CD14-positive monocyte (primary cell): ENCODE data around the gene HCRTR1. TPM values are rescaled to one million over a fixed set of nuclear protein-coding genes. Genes with fewer than 3 reads are reported as not detected.

ENCODE experiments used
- DNase-seq, 3 donors: peaks; one replicate each; pipeline ENCODE4 v3.0.0-alpha.2; 2011 to 2022
- H2AFZ ChIP-seq: 2 replicates; pipeline ENCODE4 v1.6.0; 2012; ENCODE audit warnings: mild to moderate bottlenecking, low read depth, low read length, inconsistent platforms; ENCODE audit not compliant: insufficient read depth, poor library complexity, severe bottlenecking
- H3K27ac ChIP-seq, 2 donors: 1 replicate in 1 of 2; 2 replicates in 1 of 2; pipeline ENCODE4 v1.5.1; 2012 to 2013; ENCODE audit warnings: low read length in 2 of 2, control low read depth in 1 of 2, inconsistent platforms in 1 of 2, low read depth in 1 of 2, mild to moderate bottlenecking in 1 of 2
- H3K27me3 ChIP-seq, 2 donors: one replicate each; pipeline versions ENCODE4 v1.6.0 to v1.6.1; 2011 to 2013; ENCODE audit warnings: low read length in 2 of 2; ENCODE audit not compliant: control insufficient read depth in 2 of 2, insufficient read depth in 2 of 2
- H3K36me3 ChIP-seq, 2 donors: replicated peaks in 1 of 2; 1 replicate in 1 of 2; 2 replicates in 1 of 2; pipeline versions ENCODE4 v1.5.1 to v1.6.1; 2012 to 2013; ENCODE audit warnings: low read length in 2 of 2, control low read depth in 1 of 2, inconsistent platforms in 1 of 2, mild to moderate bottlenecking in 1 of 2; ENCODE audit not compliant: insufficient read depth in 2 of 2, control insufficient read depth in 1 of 2
- H3K4me1 ChIP-seq, 2 donors: 1 replicate in 1 of 2; 2 replicates in 1 of 2; pipeline versions ENCODE4 v1.5.1 to v1.6.1; 2012 to 2013; ENCODE audit warnings: low read length in 2 of 2, control low read depth in 1 of 2, inconsistent platforms in 1 of 2, mild to moderate bottlenecking in 1 of 2, moderate library complexity in 1 of 2; ENCODE audit not compliant: insufficient read depth in 2 of 2, control insufficient read depth in 1 of 2
- H3K4me2 ChIP-seq: replicated peaks from 2 replicates; pipeline ENCODE3; 2012; ENCODE audit warnings: low read length, moderate library complexity, mild to moderate bottlenecking; ENCODE audit not compliant: poor library complexity, severe bottlenecking; ENCODE audit errors: extremely low read depth
- H3K4me3 ChIP-seq, 3 experiments: fragments of 200-600 bp in 1 of 3; sonication (generic) in 1 of 3; replicated peaks in 1 of 3; 1 replicate in 2 of 3; 2 replicates in 1 of 3; pipeline ENCODE4 v1.5.1; 2011 to 2013; ENCODE audit warnings: low read length in 3 of 3, mild to moderate bottlenecking in 3 of 3, control low read depth in 2 of 3, low read depth in 2 of 3, inconsistent platforms in 1 of 3, moderate library complexity in 1 of 3
- H3K79me2 ChIP-seq: 2 replicates; pipeline ENCODE4 v1.6.0; 2012; ENCODE audit warnings: mild to moderate bottlenecking, control low read depth, inconsistent platforms, low read length, moderate library complexity; ENCODE audit not compliant: insufficient read depth
- H3K9ac ChIP-seq: 2 replicates; pipeline ENCODE4 v1.6.0; 2017; ENCODE audit warnings: low read length, mild to moderate bottlenecking; ENCODE audit not compliant: insufficient read depth, poor library complexity, severe bottlenecking
- H3K9me3 ChIP-seq, 2 donors: replicated peaks in 1 of 2; 1 replicate in 1 of 2; 2 replicates in 1 of 2; pipeline versions ENCODE4 v1.5.1 to v1.6.1; 2012 to 2013; ENCODE audit warnings: low read length in 2 of 2, control low read depth in 1 of 2; ENCODE audit not compliant: control insufficient read depth in 1 of 2, insufficient read depth in 1 of 2
- H4K20me1 ChIP-seq: 2 replicates; pipeline ENCODE4 v1.6.0; 2012; ENCODE audit warnings: mild to moderate bottlenecking, low read length, control low read depth, moderate library complexity; ENCODE audit not compliant: insufficient read depth
- H3K27ac Mint-ChIP-seq, 7 donors: one replicate each; pipeline ENCODE4 v1.8.0; 2020; ENCODE audit warnings: mild to moderate bottlenecking in 7 of 7, mixed read lengths in 7 of 7, moderate library complexity in 6 of 7, inconsistent platforms in 2 of 7
- H3K27me3 Mint-ChIP-seq, 3 donors: one replicate each; pipeline ENCODE4 v1.8.0; 2021 to 2022; ENCODE audit warnings: low read depth in 3 of 3, mild to moderate bottlenecking in 3 of 3, mixed read lengths in 3 of 3, moderate library complexity in 3 of 3, inconsistent platforms in 1 of 3
- H3K36me3 Mint-ChIP-seq, 2 donors: one replicate each; pipeline ENCODE4 v1.8.0; 2020; ENCODE audit warnings: mixed read lengths in 2 of 2, inconsistent platforms in 1 of 2, mild to moderate bottlenecking in 1 of 2
- H3K4me1 Mint-ChIP-seq: one replicate; pipeline ENCODE4 v1.8.0; 2020; ENCODE audit warnings: mild to moderate bottlenecking, mixed read lengths
- H3K4me3 Mint-ChIP-seq, 2 donors: one replicate each; pipeline ENCODE4 v1.8.0; 2020; ENCODE audit warnings: mild to moderate bottlenecking in 2 of 2, mixed read lengths in 2 of 2, moderate library complexity in 1 of 2
- H3K9me3 Mint-ChIP-seq, 7 donors: one replicate each; pipeline ENCODE4 v1.8.0; 2020 to 2022; ENCODE audit warnings: mixed read lengths in 7 of 7, mild to moderate bottlenecking in 6 of 7, moderate library complexity in 6 of 7, inconsistent platforms in 2 of 7
- WGBS: methylation state at CpG from one replicate; pipeline ENCODE4 v1.1.5; 2013; ENCODE audit warnings: missing lambda C conversion rate; ENCODE audit not compliant: insufficient coverage; 5-methylcytosine and 5-hydroxymethylcytosine counted together
- intact Hi-C, 2 donors: fragments of 100-400 bp; cut with micrococcal nuclease; formaldehyde crosslinking; loops; one replicate each; pipeline versions ENCODE4 v1.15.0 to v1.15.1; 2023
- polyA plus RNA-seq, 3 donors: library from polyadenylated mRNA; depleted of rRNA in 1 of 3; unstranded in 2 of 3; stranded (reverse) in 1 of 3; fragments of 300-500 nt in 2 of 3; fragments of >200 nt in 1 of 3; fragmentation: Illumina TruSeq in 2 of 3; gene quantifications; 1 replicate in 2 of 3; 2 replicates in 1 of 3; pipeline ENCODE4 v1.2.3, GENCODE V29; 2012 to 2021
- TF ChIP-seq, protein P1 (sequence below): fragments of 200-600 bp; IDR thresholded peaks from one replicate; pipeline ENCODE4 v1.8.0; 2022; ENCODE audit warnings: antibody characterized with exemption, mild to moderate bottlenecking

The HCRTR1 gene
- polyA plus RNA-seq, 3 donors, result not detected

- peaks cover 11% of the 10 kb centered on the region for H3K4me1 Mint-ChIP-seq
- H3K27me3 ChIP-seq, result peaks cover 0 to 14% of the 10 kb centered on the region in 2 donors
- H3K4me3 ChIP-seq, result no peak overlapping the region
- H3K4me2 ChIP-seq, result no peak overlapping the region
- no peak overlapping the region for H3K9ac ChIP-seq
- peaks cover 13 to 22% (median 18%) of the 10 kb centered on the region in 3 donors for H3K27me3 Mint-ChIP-seq
- no peaks in the 10 kb centered on the region for H3K9me3 ChIP-seq
- intact Hi-C loops, result loop anchor here in 1 of 2 donors (10.0 kb wide), 1 partner anchor 399 kb away; no protein-coding TSS in a partner anchor
- no peaks in the 10 kb centered on the region for H4K20me1 ChIP-seq
- TF ChIP-seq, protein P1, sequence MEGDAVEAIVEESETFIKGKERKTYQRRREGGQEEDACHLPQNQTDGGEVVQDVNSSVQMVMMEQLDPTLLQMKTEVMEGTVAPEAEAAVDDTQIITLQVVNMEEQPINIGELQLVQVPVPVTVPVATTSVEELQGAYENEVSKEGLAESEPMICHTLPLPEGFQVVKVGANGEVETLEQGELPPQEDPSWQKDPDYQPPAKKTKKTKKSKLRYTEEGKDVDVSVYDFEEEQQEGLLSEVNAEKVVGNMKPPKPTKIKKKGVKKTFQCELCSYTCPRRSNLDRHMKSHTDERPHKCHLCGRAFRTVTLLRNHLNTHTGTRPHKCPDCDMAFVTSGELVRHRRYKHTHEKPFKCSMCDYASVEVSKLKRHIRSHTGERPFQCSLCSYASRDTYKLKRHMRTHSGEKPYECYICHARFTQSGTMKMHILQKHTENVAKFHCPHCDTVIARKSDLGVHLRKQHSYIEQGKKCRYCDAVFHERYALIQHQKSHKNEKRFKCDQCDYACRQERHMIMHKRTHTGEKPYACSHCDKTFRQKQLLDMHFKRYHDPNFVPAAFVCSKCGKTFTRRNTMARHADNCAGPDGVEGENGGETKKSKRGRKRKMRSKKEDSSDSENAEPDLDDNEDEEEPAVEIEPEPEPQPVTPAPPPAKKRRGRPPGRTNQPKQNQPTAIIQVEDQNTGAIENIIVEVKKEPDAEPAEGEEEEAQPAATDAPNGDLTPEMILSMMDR, result no peak
- peak overlapping the region in 1 of 2 donors; percentile 31 for H3K4me3 Mint-ChIP-seq
- peaks cover 0 to 3% (median 0%) of the 10 kb centered on the region in 7 donors for H3K9me3 Mint-ChIP-seq
- H3K27ac Mint-ChIP-seq, result peak overlapping the region in 1 of 7 donors; percentile 68
- no peak for DNase-seq
- H3K27ac ChIP-seq, result no peak overlapping the region
- H3K4me1 ChIP-seq, result peaks cover 8% of the 10 kb centered on the region in 2 donors
- no peaks in the 10 kb centered on the region for H3K36me3 ChIP-seq
- no peak overlapping the region for H2AFZ ChIP-seq
- WGBS, result 88% methylated on average over 5 of the region's 7 CpGs
- H3K79me2 ChIP-seq, result no peaks in the 10 kb centered on the region
- H3K36me3 Mint-ChIP-seq, result no peaks in the 10 kb centered on the region
Observed at GRCh38 chr1:31665234-31665878, 47.9 kb downstream of the HCRTR1 start.

- H3K27ac Mint-ChIP-seq, result peak overlapping the region in 1 of 7 donors; percentile 34
Observed at GRCh38 chr1:31666263-31666963, 48.9 kb downstream of the HCRTR1 start.

More at GRCh38 chr1:31666263-31666963, 48.9 kb downstream of the HCRTR1 start:
- intact Hi-C loops, result loop anchor here in 1 of 2 donors (10.0 kb wide), 1 partner anchor 398 kb away; no protein-coding TSS in a partner anchor
- 87% methylated on average over 9 of the region's 10 CpGs for WGBS
- Histone ChIP-seq H2AFZ (no peak overlapping the region), H3K9me3 (no peaks in the 10 kb centered on the region), H3K79me2 (no peaks in the 10 kb centered on the region), H4K20me1 (no peaks in the 10 kb centered on the region), H3K36me3 (no peaks in the 10 kb centered on the region), H3K27me3 (peaks cover 0 to 21% of the 10 kb centered on the region in 2 donors), H3K27ac (no peak overlapping the region), H3K4me1 (peaks cover 9 to 10% of the 10 kb centered on the region in 2 donors), H3K9ac (no peak overlapping the region), H3K4me3 (no peak overlapping the region), H3K4me2 (no peak overlapping the region)
- DNase-seq, result no peak
- Mint-ChIP-seq H3K9me3 (peaks cover 0 to 3% (median 0%) of the 10 kb centered on the region in 7 donors), H3K4me3 (no peak overlapping the region), H3K4me1 (peaks cover 13% of the 10 kb centered on the region), H3K36me3 (no peaks in the 10 kb centered on the region), H3K27me3 (peaks cover 18 to 33% (median 24%) of the 10 kb centered on the region in 3 donors)
- TF ChIP-seq, protein P1, result no peak
